Measurements from ENCODE around the gene LYSMD1.
A peak's percentile ranks its signal among the peaks of the same experiment; 100 is the strongest.

Gene LYSMD1

DNA sequence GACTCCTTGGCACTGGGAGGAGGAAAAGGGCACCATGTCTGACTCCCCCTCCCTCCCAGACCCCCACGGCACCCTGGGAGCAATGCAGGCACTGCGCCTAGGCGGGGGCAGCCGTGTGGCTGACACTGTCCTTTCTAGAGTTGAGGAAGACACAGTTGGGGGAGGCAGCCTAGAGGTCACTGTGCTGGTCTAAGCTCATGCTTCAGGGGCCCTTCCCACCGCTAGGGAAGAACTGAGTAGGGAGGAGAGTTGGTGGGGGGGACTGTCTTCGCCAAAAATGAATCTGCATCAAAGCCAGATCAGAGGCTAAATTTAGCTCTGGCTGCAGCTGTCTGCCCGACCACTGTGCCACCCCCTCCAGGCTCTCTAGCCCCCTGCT is 22.7 kb downstream of the LYSMD1 start:
- Histone ChIP-seq H3K27ac (peak overlapping the region; percentile 94), H4K20me1 (peaks cover 66% of the 10 kb centered on the region), H3K4me2 (peak overlapping the region; percentile 100), H3K9me3 (no peaks in the 10 kb centered on the region), H3K9ac (peak overlapping the region; percentile 96), H3K27me3 (no peaks in the 10 kb centered on the region), H3K36me3 (peaks cover 47% of the 10 kb centered on the region), H3K4me1 (peaks cover 53% of the 10 kb centered on the region), H3K4me3 (peak overlapping the region; percentile 80)
- TF ChIP-seq Cebpa-rat (IDR thresholded peaks at IDR 0.05): no peak

- Histone ChIP-seq H3K4me3 (peak overlapping the region; percentile 80), H4K20me1 (peaks cover 71% of the 10 kb centered on the region), H3K36me3 (peaks cover 52% of the 10 kb centered on the region), H3K9ac (peak overlapping the region; percentile 96), H3K4me1 (peaks cover 53% of the 10 kb centered on the region), H3K4me2 (peak overlapping the region; percentile 100), H3K27me3 (no peaks in the 10 kb centered on the region), H3K9me3 (no peaks in the 10 kb centered on the region), H3K27ac (peak overlapping the region; percentile 94)
- no peak for TF ChIP-seq Cebpa-rat (IDR thresholded peaks at IDR 0.05)
Observed at GRCh38 chr1:151142411-151143056, 23.2 kb downstream of the LYSMD1 start.

- Histone ChIP-seq H3K4me3 (no peak overlapping the region), H3K27ac (no peak overlapping the region), H4K20me1 (peaks cover 92% of the 10 kb centered on the region), H3K27me3 (no peaks in the 10 kb centered on the region), H3K4me2 (no peak overlapping the region), H3K9me3 (no peaks in the 10 kb centered on the region), H3K9ac (no peak overlapping the region), H3K36me3 (peaks cover 99% of the 10 kb centered on the region), H3K4me1 (peaks cover 26% of the 10 kb centered on the region)
- TF ChIP-seq Cebpa-rat (IDR thresholded peaks at IDR 0.05): no peak
Observed at GRCh38 chr1:151137789-151138188, 27.9 kb downstream of the LYSMD1 start.

DNA sequence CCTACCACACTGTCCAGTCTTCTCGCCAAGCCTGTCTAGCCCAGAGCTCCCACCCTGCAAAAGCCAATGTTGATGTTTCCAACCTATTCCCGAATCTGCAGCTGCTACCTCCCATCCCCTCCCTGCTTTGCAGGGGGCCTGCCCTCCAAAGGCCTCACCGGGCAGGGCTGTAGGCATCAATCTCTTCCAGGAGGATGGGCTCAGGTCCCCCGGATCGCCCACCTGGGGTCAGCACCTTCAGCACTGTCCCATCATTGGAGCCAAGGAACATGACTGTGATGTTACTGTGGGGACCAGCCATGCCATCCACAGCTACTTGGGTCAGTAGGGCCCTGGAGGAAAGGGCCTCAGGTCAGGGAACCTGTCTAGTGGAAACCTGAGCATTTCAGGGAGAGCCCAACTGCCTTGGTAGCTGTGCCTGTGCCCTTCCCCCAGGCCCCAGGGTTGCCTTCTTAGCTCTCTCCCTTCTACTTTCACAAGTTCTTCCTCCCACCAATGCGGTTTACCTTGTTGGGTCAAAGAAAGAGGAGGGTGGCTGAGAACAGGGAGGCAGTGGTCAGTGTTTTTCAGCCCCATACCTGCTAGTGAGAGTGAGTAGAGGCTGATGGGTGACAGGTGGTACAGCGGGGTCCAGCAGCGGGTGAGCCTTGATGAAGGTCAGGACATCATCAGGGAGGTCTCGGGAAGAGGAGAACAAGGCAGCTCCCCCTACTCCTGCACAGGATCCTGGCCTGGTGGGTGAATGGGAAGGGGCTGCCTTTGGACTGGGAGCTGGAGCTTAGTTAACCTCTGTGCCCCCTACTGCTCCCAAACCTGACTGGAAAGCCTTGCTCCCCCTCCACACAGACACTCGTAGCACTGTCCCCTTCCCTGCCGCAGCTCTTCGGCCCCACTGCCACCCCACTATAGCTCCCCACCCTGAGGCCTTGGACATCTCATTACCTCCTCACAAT is 30.0 kb downstream of the LYSMD1 start:
- no peak overlapping the region for H3K9ac ChIP-seq
- H3K9me3 ChIP-seq: no peaks in the 10 kb centered on the region
- H4K20me1 ChIP-seq: peaks cover 92% of the 10 kb centered on the region
- H3K27me3 ChIP-seq: peaks cover 4% of the 10 kb centered on the region; the same call in 1 of the 2 replicates
- no peak overlapping the region for H3K4me3 ChIP-seq
- TF ChIP-seq Cebpa-rat (IDR thresholded peaks at IDR 0.05): no peak
- H3K4me2 ChIP-seq: no peak overlapping the region
- 0 out of 2 replicates have a peak, but pooled peaks cover 11% of the 10 kb centered on the region for H3K4me1 ChIP-seq
- H3K36me3 ChIP-seq: peaks cover 99% of the 10 kb centered on the region
- H3K27ac ChIP-seq: no peak overlapping the region

- no peak overlapping the region for H3K4me3 ChIP-seq
- H3K4me1 ChIP-seq: 0 out of 2 replicates have a peak, but pooled peaks cover 11% of the 10 kb centered on the region
- peaks cover 4% of the 10 kb centered on the region; the same call in 1 of the 2 replicates for H3K27me3 ChIP-seq
- no peak for TF ChIP-seq Cebpa-rat (IDR thresholded peaks at IDR 0.05)
- no peak overlapping the region for H3K4me2 ChIP-seq
- no peaks in the 10 kb centered on the region for H3K9me3 ChIP-seq
- H3K36me3 ChIP-seq: peaks cover 95% of the 10 kb centered on the region
- no peak overlapping the region for H3K27ac ChIP-seq
- H3K9ac ChIP-seq: no peak overlapping the region
- peaks cover 88% of the 10 kb centered on the region for H4K20me1 ChIP-seq
Observed at GRCh38 chr1:151134991-151135390, 30.7 kb downstream of the LYSMD1 start.

DNA sequence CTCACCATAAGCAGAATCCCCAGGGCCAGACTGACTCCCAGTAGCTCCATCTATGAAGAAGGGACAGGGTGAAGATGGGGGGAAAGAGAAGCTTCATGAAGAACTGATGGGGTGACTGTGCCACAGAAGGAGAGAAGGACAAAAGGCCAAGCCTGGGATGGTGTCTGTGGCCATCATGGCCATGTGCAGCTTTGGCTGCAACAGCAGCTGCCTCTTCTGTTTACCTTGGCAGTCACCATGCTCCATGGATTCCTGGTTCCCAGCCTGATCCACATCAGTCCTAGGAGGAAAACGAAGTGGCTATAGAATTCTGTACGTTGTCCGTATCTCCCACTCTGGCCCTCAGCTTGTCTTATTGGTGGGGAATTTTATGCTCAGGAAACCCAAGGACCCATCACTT is 31.3 kb downstream of the LYSMD1 start:
- Histone ChIP-seq H3K4me3 (no peak overlapping the region), H3K4me1 (0 out of 2 replicates have a peak, but pooled peaks cover 11% of the 10 kb centered on the region), H4K20me1 (peaks cover 82% of the 10 kb centered on the region), H3K27ac (no peak overlapping the region), H3K9me3 (no peaks in the 10 kb centered on the region), H3K9ac (no peak overlapping the region), H3K27me3 (peaks cover 4% of the 10 kb centered on the region; the same call in 1 of the 2 replicates), H3K36me3 (peaks cover 89% of the 10 kb centered on the region), H3K4me2 (no peak overlapping the region)
- TF ChIP-seq Cebpa-rat (IDR thresholded peaks at IDR 0.05): no peak

DNA sequence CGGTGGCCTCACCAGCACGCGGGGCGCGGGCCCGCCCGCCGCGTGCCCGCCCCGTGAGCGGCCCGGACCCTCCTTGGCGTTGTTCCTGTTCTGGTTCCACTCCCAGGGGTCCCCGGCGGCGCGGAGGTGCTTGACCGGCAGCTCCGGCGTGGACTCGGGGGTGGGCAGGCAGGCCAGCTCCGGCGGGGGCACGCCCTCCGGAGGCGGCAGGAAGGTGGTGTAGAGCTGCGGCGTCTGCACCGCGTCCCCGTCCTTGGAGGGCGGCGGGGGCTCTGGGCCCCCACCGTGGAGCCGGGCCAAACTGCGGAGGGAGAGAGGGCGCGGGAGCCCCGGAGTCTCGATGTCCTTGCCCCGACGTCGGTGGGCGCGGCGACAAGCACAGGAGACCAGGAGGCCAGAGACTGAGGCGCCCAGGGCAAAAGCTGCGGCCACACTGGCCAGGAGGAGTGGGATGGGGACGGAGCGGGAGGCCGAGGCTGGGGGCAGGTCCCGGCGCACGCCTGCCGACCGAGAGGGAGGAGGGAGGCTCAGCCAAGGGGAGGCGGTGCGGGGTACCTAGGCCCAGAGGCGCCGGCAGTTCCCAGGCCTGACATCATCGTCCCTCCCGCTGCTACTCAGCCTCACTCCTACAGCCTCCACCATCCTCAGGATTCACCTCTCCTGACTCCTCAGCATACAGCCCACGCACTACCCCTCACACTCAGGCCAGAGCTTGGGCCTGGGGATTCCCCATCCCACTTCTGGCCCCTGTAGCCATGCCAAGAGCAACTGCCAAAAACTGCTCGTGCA is 32.5 kb downstream of the LYSMD1 start:
- Histone ChIP-seq H3K4me3 (no peak overlapping the region), H3K27ac (no peak overlapping the region), H3K36me3 (peaks cover 77% of the 10 kb centered on the region), H3K4me1 (0 out of 2 replicates have a peak, but pooled peaks cover 11% of the 10 kb centered on the region), H3K4me2 (no peak overlapping the region), H3K9ac (no peak overlapping the region), H3K27me3 (peaks cover 4% of the 10 kb centered on the region; the same call in 1 of the 2 replicates), H4K20me1 (peaks cover 71% of the 10 kb centered on the region), H3K9me3 (no peaks in the 10 kb centered on the region)
- no peak for TF ChIP-seq Cebpa-rat (IDR thresholded peaks at IDR 0.05)

DNA sequence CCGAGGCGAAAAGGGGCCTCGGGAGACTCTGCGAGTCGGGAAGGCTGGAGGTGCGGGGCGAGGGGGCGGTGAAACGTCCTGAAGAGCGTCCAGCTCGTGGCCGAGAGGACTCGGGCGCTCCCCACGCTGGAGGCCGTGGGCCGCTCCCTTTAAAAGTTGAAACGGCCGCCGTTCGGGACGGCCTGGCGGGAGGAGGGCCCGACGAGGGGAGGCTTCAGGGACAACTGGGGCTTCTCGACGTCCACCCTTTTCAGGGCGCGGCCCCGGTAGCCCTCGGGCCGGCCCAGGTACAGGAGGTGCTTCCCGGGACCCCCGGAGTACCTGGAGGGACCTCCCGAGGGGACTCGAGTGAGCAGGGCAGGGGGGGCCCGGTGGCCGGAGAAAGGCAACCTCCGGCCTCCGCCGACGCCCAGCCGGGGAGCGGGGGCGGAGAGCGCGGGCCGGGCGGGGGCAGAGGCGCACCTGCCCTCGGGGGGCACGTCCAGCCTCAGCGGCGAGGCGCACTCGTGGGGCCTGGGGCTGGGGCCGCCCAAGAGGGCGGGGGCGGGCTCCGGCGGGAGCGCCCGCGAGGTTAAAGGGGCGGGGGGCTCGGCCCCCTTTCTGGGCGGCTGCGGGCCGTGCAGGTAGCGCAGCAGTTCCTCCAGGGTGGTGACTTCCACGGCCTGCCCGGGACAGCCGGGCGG is 33.2 kb downstream of the LYSMD1 start:
- no peak for TF ChIP-seq Cebpa-rat (IDR thresholded peaks at IDR 0.05)
- H4K20me1 ChIP-seq: peaks cover 63% of the 10 kb centered on the region
- peaks cover 70% of the 10 kb centered on the region for H3K36me3 ChIP-seq
- no peak overlapping the region for H3K4me3 ChIP-seq
- H3K9me3 ChIP-seq: no peaks in the 10 kb centered on the region
- 0 out of 2 replicates have a peak, but pooled peaks cover 4% of the 10 kb centered on the region for H3K4me1 ChIP-seq
- peaks cover 4% of the 10 kb centered on the region; the same call in 1 of the 2 replicates for H3K27me3 ChIP-seq
- no peak overlapping the region for H3K4me2 ChIP-seq
- H3K27ac ChIP-seq: no peak overlapping the region
- no peak overlapping the region for H3K9ac ChIP-seq

Data from BLaER1 (cell line).